ENCODE results near the gene WDR89. TPM values are rescaled to one million over a fixed set of nuclear protein-coding genes. Genes with fewer than 3 reads are reported as not detected.

WDR89 gene
- total RNA-seq, 2 experiments from 2014 or later, result 14.7 to 27.9 TPM

GRCh38 chr14:63614679-63615363 lies 26.9 kb downstream of the WDR89 start:
- no peak overlapping the region for H3K27ac ChIP-seq (ENCODE audit: low read depth, low read length, poor library complexity, severe bottlenecking)
- TF ChIP-seq, protein P1, sequence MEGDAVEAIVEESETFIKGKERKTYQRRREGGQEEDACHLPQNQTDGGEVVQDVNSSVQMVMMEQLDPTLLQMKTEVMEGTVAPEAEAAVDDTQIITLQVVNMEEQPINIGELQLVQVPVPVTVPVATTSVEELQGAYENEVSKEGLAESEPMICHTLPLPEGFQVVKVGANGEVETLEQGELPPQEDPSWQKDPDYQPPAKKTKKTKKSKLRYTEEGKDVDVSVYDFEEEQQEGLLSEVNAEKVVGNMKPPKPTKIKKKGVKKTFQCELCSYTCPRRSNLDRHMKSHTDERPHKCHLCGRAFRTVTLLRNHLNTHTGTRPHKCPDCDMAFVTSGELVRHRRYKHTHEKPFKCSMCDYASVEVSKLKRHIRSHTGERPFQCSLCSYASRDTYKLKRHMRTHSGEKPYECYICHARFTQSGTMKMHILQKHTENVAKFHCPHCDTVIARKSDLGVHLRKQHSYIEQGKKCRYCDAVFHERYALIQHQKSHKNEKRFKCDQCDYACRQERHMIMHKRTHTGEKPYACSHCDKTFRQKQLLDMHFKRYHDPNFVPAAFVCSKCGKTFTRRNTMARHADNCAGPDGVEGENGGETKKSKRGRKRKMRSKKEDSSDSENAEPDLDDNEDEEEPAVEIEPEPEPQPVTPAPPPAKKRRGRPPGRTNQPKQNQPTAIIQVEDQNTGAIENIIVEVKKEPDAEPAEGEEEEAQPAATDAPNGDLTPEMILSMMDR (conservative IDR thresholded peaks at IDR 0.05; ENCODE audit: low read length), result no peak
- TF ChIP-seq EZH2phosphoT487 (IDR thresholded peaks at IDR 0.05; ENCODE audit: borderline replicate concordance, low read depth, low read length), result no peak
- no TSS peak for BruUV-seq (replicated peaks)
- POLR2A ChIA-PET, result interaction anchor here (1.2 to 1.3 kb wide), 3 partner anchors 8 to 229 kb away, joined by 3 to 8 read pairs (median 5); no protein-coding TSS in a partner anchor
- peaks cover 71% of the 10 kb centered on the region for H3K36me3 ChIP-seq (ENCODE audit: insufficient read depth, low read length)
- no peaks in the 10 kb centered on the region for H3K9me2 ChIP-seq (ENCODE audit: insufficient read depth, low read length)
- H3K9me3 ChIP-seq (ENCODE audit: low read length), result no peaks in the 10 kb centered on the region
- no peak overlapping the region for H3K4me2 ChIP-seq (ENCODE audit: low read length)
- no peaks in the 10 kb centered on the region for H4K20me1 ChIP-seq (ENCODE audit: insufficient read depth, low read length)
- DNase-seq (ENCODE audit: low spot score), result no peak
- peaks cover 29% of the 10 kb centered on the region for H3K79me2 ChIP-seq (ENCODE audit: insufficient read depth, low read depth, low read length)
- intact Hi-C loops (cut with micrococcal nuclease; ENCODE audit: unreplicated experiment), result no loop called here
- H3K4me1 ChIP-seq (ENCODE audit: insufficient read depth, low read length, poor library complexity, severe bottlenecking), result no peaks in the 10 kb centered on the region
- no peak overlapping the region for H3K4me3 ChIP-seq (ENCODE audit: low read depth, low read length, poor library complexity, severe bottlenecking)
- no peak overlapping the region for H2AFZ ChIP-seq (ENCODE audit: low read length)
- CTCF ChIA-PET (ENCODE audit: unreplicated experiment), result no interaction called here

DNA sequence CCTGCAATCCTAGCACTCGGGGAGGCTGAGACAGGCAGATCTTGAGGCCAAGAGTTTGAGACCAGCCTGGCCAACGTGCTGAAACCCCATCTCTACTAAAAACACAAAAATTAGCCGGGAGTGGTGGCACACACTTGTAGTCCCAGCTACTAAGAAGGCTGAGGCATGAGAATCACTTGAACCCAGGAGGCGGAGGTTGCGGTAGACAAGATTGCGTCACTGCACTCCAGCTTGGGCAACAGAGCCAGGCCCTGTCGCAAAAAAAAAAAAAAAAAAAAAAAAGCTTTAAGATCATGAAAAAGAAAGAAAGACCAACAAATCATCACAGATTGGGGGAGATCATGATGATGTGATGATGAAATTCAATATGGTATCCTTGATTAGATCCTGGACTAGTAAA lies 30.6 kb downstream of the WDR89 start:
- no peaks in the 10 kb centered on the region for H3K4me1 ChIP-seq (ENCODE audit: insufficient read depth, low read length, poor library complexity, severe bottlenecking)
- H3K27ac ChIP-seq (ENCODE audit: low read depth, low read length, poor library complexity, severe bottlenecking), result no peak overlapping the region
- no peak overlapping the region for H2AFZ ChIP-seq (ENCODE audit: low read length)
- no peak overlapping the region for H3K4me2 ChIP-seq (ENCODE audit: low read length)
- no TSS peak for BruUV-seq (replicated peaks)
- TF ChIP-seq, protein P1 (conservative IDR thresholded peaks at IDR 0.05; ENCODE audit: low read length), result no peak
- TF ChIP-seq EZH2phosphoT487 (IDR thresholded peaks at IDR 0.05; ENCODE audit: borderline replicate concordance, low read depth, low read length), result no peak
- peaks cover 25% of the 10 kb centered on the region; the same call in 1 of the 2 replicates for H3K79me2 ChIP-seq (ENCODE audit: insufficient read depth, low read depth, low read length)
- no peaks in the 10 kb centered on the region for H3K9me2 ChIP-seq (ENCODE audit: insufficient read depth, low read length)
- H3K36me3 ChIP-seq (ENCODE audit: insufficient read depth, low read length), result peaks cover 63% of the 10 kb centered on the region
- CTCF ChIA-PET (ENCODE audit: unreplicated experiment), result no interaction called here
- no peaks in the 10 kb centered on the region for H4K20me1 ChIP-seq (ENCODE audit: insufficient read depth, low read length)
- no peak overlapping the region for H3K4me3 ChIP-seq (ENCODE audit: low read depth, low read length, poor library complexity, severe bottlenecking)
- H3K9me3 ChIP-seq (ENCODE audit: low read length), result no peaks in the 10 kb centered on the region
- no peak for DNase-seq (ENCODE audit: low spot score)
- intact Hi-C loops (cut with micrococcal nuclease; ENCODE audit: unreplicated experiment), result no loop called here
- POLR2A ChIA-PET, result interaction anchor here (0.6 to 1.2 kb wide), 2 partner anchors 10 to 468 kb away, joined by 3 to 4 read pairs; no protein-coding TSS in a partner anchor

DNA sequence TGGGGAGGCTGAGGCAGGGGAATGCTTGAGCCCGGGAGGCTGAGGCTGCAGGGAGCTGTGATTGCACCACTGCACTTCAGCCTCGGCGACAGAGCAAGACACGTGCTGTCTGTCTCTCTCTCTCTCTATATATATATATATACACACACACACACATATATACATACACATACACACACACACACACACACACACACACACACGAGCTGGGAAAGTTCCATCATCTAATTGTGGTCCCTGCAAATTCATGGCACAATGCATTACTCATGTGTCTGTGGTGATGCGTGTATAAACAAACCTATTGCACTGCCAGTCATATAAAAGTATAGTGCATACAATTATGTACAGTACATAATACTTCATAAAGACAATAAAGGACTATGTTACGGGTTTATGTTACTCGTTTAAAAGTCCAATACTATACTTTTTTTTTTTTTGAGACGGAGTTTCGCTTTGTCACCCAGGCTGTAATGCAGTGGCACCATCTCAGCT lies 36.6 kb downstream of the WDR89 start:
- no peak for DNase-seq (ENCODE audit: low spot score)
- no peak overlapping the region for H2AFZ ChIP-seq (ENCODE audit: low read length)
- intact Hi-C loops (cut with micrococcal nuclease; ENCODE audit: unreplicated experiment), result no loop called here
- H3K79me2 ChIP-seq (ENCODE audit: insufficient read depth, low read depth, low read length), result peaks cover 28% of the 10 kb centered on the region
- H3K36me3 ChIP-seq (ENCODE audit: insufficient read depth, low read length), result peaks cover 64% of the 10 kb centered on the region
- no peak overlapping the region for H3K4me2 ChIP-seq (ENCODE audit: low read length)
- H3K4me1 ChIP-seq (ENCODE audit: insufficient read depth, low read length, poor library complexity, severe bottlenecking), result peaks cover 14% of the 10 kb centered on the region
- CTCF ChIA-PET (ENCODE audit: unreplicated experiment), result no interaction called here
- no peak for TF ChIP-seq EZH2phosphoT487 (IDR thresholded peaks at IDR 0.05; ENCODE audit: borderline replicate concordance, low read depth, low read length)
- H4K20me1 ChIP-seq (ENCODE audit: insufficient read depth, low read length), result no peaks in the 10 kb centered on the region
- H3K9me3 ChIP-seq (ENCODE audit: low read length), result no peaks in the 10 kb centered on the region
- no peak overlapping the region for H3K27ac ChIP-seq (ENCODE audit: low read depth, low read length, poor library complexity, severe bottlenecking)
- H3K9me2 ChIP-seq (ENCODE audit: insufficient read depth, low read length), result no peaks in the 10 kb centered on the region
- H3K4me3 ChIP-seq (ENCODE audit: low read depth, low read length, poor library complexity, severe bottlenecking), result no peak overlapping the region
- POLR2A ChIA-PET, result no interaction called here
- no TSS peak for BruUV-seq (replicated peaks)
